ENCODE results near the gene ETV2.

GRCh38 chr19:35637165-35637564, 4.4 kb upstream of the ETV2 start:
- TF ChIP-seq GATA2 (IDR thresholded peaks at IDR 0.05; ENCODE audit: low read depth, low read length), result no peak
- no peak for TF ChIP-seq GATA3 (IDR thresholded peaks at IDR 0.05; ENCODE audit: low read depth, low read length)
